KG1 (cell line): ENCODE results near the gene PRPF19.
A peak's percentile ranks its signal among the peaks of the same experiment; 100 is the strongest.

Source experiments
- DNase-seq: peaks from one replicate; lab custom pipeline; 2025; lab: John Stamatoyannopoulos, UW

PRPF19 gene

GRCh38 chr11:60905551-60906113, 753 bp downstream of the PRPF19 start:
- DNase-seq = no peak

DNA sequence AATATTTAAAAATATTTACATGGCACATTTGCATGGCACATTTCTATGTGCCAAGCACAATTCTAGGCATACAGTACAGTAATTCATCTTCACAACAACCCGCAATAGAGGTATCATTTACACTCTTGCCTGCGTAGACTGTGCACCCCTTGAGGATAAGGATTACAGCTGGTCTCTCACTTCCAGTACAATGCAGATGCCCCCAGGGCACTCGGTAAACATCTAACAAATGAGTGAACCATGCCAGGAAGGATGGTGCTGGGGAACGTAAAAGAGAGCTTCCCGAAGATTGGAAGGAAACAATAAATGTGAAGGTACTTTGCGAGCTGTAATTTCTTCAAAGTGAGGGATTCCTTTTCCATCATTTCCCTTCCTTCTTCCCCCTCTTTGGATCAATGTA, 1.3 kb downstream of the PRPF19 start:
- no peak for DNase-seq

GRCh38 chr11:60902625-60903024, 3.8 kb downstream of the PRPF19 start:
- no peak for DNase-seq

DNA sequence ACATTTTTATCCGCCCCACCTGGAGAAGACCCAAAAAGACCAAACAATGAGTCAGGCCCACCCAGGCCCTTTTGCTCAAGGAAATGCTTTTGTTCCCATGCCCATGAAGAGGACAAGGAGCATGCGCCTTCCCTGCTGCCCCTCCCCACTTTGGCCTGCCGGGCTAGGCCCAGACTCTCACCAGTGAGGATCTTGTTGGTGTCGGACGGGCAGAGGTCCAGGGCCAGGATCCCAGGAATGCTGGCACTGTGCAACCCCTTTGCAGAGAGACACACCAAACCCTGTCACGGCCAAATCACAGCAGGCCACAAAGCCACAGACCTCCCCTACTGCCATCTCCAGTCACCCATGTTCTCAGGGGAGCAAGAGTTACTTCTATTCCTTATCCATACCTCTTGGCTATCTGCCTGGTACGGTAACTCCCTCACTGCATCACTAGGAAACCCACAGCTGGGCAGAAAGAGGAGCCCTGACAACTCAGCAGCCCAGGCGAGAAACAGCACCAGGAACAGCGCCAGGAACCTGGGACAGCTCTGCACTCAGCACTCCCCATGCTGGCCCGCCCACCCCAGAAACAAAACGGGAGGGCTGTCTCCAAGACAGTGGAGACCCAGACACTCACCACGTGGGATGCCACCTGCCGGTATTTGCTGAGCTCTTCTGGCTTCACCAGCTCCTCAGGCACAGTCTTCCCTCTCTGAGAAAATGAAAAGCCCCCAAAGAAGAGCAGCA, 5.5 kb downstream of the PRPF19 start:
- no peak for DNase-seq

- no peak for DNase-seq
Observed at GRCh38 chr11:60899977-60900376, 6.4 kb downstream of the PRPF19 start.

GRCh38 chr11:60899046-60899936, 7.1 kb downstream of the PRPF19 start:
- DNase-seq = peak; percentile 43

DNA sequence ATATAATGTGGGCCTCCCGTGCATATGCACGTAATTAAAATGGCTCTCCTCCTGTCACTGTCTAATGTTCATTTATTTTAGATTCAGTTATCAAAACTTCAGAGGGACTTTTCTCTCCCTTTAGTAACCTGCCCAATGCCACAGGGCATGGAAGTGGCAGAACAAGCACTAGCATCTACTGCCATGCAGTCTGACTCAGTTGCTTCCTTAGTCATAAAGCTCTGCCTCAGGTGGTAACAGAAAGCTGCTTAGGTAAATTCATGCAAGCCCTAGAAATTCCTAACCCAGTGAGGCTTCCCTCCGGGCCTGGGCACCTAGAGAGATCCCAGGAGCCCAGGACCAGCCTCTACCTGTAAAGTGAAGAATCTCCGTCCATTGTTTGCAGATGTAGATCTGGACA, 8.9 kb downstream of the PRPF19 start:
- no peak for DNase-seq

- DNase-seq = no peak
Observed at GRCh38 chr11:60895687-60896086, 10.7 kb downstream of the PRPF19 start.

GRCh38 chr11:60891103-60891741, 15.2 kb downstream of the PRPF19 start:
- DNase-seq = no peak

DNA sequence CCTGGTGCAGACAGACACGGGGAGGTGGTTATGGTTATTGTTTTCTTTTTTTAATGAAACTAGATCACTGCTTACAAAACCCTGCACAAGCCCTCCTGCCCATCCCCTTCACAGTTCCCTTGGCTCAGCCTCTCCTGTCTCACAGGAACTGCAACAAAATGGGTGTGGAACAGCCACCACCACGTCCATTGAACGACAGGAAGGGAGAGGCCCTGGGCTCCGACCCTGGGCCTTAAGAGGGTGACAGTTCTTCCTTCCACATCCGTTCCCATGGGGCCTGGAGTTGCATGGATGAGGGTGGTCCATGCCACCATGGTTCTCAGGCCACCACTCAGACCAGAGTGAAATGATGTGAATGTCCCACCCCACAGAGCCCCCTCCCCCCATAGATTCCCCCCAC, 15.7 kb downstream of the PRPF19 start:
- no peak for DNase-seq

DNA sequence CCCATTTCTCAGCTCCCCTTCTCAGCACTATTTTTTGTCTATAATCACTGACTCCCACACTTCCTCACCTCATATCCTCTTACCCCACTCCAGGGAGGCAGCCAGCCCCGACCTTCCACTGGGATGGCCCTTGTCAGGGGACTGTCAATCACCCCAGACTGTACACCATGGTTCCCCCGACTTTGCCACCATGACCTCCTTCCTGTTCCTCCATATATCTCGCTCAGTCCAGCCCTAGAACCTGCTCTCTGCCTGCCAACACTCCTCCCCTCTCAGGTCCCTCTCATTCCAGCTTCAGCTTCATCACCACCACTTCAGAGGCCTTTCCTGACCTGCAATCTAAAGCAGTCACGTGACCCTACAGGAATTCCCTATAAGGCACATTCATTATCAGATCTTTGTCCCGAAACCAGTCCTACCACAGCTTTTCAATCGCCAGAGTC, 16.5 kb downstream of the PRPF19 start:
- DNase-seq = no peak

DNA sequence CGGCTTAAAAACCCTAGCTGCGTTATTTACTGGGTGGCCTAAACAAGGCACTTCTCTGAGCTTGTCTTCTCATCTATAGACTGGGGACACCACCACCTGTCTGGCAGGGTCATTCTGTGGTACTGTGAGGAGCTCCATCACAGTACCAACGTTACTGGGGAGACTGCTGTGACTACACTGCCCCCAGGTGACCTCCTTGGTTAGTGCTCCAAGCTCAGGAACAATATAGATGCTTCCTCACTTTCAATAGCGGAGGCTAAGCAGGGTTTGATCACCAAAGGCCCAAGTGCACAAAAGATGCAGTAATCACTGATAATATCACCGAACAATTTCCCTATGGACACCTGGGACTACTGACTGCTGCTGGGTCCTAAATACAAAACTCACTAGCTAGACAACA, 18.8 kb downstream of the PRPF19 start:
- DNase-seq = peak; percentile 17

DNA sequence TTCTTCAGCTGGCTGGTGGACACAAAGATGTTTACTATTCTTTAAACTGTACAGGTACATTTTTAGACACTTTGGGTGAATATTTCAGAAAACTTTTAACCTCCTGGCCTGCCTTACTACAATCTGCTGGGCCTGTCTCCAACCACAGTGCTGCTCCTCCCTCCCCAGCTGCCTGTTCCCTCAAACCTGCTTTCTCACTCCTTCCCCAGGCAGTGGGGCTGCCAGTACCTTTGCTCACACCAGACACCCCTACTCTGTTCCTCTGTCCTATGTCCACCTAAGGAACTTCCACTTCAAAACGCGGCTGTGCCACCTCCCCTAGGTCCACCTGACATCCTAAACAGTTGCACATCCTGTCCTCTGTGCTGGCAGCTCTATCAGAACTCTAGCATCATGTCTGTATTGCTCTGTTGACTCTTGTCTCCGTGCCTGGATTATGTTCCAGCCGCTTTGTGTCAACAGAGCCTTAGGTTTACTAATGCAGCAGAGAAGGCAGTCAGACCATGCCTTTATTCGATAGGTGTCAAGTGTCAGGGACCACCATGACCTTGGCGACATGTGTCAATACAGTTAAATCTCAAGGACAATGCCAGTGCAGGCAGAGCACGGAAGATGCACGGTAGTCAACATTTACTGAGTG, 25.6 kb downstream of the PRPF19 start:
- DNase-seq = no peak

DNA sequence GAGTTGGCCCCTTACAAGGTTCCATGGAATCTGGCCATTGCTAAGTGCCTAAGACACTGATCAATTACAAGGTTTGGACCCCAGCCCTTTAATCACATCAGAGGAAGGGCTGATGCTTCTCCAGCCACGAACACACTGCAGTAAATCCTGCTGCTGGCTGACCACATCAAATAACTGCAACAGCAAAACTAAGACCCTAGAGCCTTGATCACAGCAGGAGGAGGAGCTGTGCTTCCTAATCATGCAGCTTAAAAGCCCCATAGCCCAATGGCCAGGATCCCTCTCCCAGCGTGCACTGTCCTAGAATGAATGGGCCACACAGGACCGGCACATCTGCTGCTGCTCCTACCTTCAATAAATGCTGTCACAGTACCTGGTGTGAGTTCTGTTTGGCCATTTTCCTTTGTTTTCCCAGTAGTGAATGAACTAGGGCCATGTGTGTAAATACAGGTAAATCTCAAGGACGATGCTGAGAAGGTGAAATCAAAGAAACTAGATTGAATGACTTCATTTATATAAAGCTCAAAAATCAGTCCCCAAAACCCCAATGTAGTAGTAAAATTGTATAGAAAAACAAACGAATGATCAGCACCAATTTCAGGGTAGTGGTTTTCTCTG, 26.3 kb downstream of the PRPF19 start:
- no peak for DNase-seq

DNA sequence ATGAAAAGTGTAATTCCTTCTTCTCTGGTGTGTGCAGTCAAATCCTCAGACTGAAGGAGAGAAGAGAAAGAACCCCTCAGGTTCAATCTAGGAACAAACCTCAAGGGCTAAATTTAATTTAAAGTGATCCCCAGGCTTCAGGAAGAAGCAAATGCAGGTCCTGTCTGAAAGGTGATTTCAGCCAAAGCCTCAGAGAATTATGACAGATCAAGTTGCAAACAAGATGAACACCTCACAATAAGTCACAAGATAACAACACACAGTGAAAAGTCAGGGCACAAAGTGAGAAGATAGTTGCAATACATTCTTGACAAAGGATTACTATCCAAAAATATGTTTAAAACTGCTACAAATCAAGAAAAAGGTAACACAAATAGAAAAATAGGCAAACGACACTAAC, 27.3 kb downstream of the PRPF19 start:
- DNase-seq = no peak

DNA sequence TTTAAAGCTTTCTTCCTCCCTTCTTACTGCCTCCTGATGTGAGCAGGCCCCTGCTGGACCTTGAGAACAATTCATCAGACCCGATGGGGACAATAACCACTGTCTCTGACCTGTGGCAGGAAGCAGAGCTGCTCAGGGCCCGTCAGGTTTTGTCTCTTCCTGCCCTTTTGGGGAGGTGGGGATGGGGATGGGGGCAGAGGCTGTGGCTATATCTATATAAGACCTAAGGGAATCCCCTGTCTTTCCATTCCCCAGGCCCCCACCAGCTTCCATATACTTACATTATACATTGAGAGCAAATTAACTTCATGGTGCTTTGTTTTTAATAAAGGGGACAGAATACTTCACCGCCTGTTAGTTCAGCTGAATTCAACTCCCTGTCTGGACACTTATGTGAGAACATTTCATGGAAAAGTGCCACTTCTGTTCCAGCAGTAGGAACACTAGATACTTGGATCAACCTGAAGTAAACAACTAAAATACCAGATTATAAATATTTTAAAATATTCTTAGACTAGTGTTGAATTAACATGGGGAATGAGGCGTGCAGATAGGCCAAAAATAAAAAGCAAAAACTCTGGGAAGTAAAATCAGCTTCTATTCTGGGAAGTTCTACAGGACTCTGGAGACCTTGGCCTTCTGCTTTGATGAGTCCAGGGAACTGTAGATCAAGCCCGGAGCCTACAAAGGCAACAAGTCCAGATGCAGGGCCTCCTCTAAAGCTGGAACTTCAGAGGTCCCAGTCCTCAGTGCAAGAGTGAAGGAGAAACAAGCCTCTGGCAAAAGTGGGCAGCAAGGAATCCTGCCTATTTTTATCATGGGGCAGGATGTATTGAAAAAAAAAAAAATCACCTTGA, 27.9 kb downstream of the PRPF19 start:
- DNase-seq = no peak

- no peak for DNase-seq
Observed at GRCh38 chr11:60876168-60876485, 30.3 kb downstream of the PRPF19 start.

DNA sequence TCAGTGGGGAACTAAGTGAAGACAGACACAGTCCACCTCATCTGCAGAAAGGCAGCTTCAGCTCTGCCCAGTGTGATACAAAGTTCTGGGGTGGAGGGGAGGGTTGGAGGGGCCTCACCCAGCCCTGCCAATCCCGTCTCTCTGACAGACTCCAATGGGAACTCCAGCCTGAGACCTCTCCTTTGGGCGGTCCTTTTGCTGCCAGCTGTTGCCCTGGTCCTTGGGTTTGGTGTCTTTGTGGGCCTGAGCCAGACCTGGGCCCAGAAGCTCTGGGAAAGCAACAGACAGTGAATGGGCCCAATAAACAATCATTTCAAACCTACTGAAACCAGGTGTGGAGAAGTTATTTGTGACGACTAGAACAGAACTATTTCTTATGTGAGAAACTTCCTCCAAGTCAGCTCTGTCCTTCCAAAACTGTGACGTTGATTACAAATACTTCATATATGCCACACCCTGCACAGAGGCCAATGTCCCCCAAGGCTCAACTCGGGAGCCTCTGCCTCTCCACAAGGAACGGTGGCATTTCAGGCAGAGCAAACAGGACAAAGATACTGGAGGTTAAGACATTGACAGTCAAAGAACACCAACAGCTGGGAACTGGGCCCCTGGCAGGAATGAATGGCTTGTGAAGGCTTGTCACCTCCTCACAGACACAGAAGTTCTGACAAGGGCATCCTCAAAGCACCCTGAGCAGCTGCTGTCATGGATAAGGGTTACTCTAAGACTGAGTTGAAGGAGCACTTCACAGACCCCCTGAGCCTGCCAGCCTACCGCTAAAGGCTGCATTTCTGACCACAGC, 30.8 kb downstream of the PRPF19 start:
- DNase-seq = no peak

GRCh38 chr11:60874421-60875365, 31.7 kb downstream of the PRPF19 start:
- no peak for DNase-seq
